Bronchial epithelial cell (primary cell): ENCODE data around the gene CACFD1. TPM values are rescaled to one million over a fixed set of nuclear protein-coding genes. Genes with fewer than 3 reads are reported as not detected.

Experiments
- DNase-seq: peaks from one replicate; pipeline ENCODE4 v3.0.0-alpha.2; 2010; ENCODE audit warnings: low read depth
- FAIRE-seq: peaks from 2 replicates; lab custom pipeline; 2011; peaks lifted over from hg19 to GRCh38; lab: Jason Lieb, UNC
- H3K27me3 ChIP-seq: 2 replicates; pipeline ENCODE4 v1.5.1; 2011; ENCODE audit warnings: low read length; ENCODE audit not compliant: control insufficient read depth, insufficient read depth
- H3K36me3 ChIP-seq: 2 replicates; pipeline ENCODE4 v1.5.1; 2011; ENCODE audit warnings: low read length; ENCODE audit not compliant: control insufficient read depth, insufficient read depth
- H3K4me3 ChIP-seq: 2 replicates; pipeline ENCODE4 v1.5.1; 2011; ENCODE audit warnings: mild to moderate bottlenecking, low read depth, low read length, control low read depth
- total RNA-seq: library from RNA; depleted of rRNA; stranded (reverse); fragments of >200 nt; gene quantifications from 2 replicates; pipeline ENCODE4 v1.2.1, GENCODE V29; 2014
- TF ChIP-seq, protein P1 (sequence below): IDR thresholded peaks from 2 replicates; pipeline ENCODE4 v1.5.1; 2011; ENCODE audit warnings: mild to moderate bottlenecking, moderate library complexity, low read length, control low read depth, inconsistent platforms; ENCODE audit not compliant: insufficient read depth, severe bottlenecking

The CACFD1 gene
- total RNA-seq, 1 donor from 2014 or later, result 5.5 TPM

DNA sequence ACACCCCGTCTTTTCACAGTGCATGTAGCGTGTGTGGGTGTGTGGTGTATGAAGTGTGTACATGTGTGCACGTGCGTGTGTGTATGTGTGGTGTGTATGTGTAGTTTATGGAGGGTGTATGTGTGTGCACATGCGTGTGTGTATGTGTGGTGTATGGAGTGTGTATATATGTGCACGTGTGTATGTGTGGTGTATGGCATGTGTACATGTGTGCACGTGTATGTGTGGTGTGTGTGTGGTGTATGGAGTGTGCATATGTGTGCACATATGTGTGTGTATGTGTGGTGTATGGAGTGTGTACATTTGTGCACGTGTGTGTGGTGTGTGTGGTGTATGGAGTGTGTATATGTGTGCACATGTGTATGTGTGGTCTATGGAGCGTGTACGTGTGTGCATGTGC, 51.8 kb downstream of the CACFD1 start:
- peaks cover 3% of the 10 kb centered on the region for H3K27me3 ChIP-seq
- DNase-seq (no peak), FAIRE-seq (no peak)
- no peaks in the 10 kb centered on the region for H3K36me3 ChIP-seq
- H3K4me3 ChIP-seq, result no peak overlapping the region
- TF ChIP-seq, protein P1, sequence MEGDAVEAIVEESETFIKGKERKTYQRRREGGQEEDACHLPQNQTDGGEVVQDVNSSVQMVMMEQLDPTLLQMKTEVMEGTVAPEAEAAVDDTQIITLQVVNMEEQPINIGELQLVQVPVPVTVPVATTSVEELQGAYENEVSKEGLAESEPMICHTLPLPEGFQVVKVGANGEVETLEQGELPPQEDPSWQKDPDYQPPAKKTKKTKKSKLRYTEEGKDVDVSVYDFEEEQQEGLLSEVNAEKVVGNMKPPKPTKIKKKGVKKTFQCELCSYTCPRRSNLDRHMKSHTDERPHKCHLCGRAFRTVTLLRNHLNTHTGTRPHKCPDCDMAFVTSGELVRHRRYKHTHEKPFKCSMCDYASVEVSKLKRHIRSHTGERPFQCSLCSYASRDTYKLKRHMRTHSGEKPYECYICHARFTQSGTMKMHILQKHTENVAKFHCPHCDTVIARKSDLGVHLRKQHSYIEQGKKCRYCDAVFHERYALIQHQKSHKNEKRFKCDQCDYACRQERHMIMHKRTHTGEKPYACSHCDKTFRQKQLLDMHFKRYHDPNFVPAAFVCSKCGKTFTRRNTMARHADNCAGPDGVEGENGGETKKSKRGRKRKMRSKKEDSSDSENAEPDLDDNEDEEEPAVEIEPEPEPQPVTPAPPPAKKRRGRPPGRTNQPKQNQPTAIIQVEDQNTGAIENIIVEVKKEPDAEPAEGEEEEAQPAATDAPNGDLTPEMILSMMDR, result no peak

DNA sequence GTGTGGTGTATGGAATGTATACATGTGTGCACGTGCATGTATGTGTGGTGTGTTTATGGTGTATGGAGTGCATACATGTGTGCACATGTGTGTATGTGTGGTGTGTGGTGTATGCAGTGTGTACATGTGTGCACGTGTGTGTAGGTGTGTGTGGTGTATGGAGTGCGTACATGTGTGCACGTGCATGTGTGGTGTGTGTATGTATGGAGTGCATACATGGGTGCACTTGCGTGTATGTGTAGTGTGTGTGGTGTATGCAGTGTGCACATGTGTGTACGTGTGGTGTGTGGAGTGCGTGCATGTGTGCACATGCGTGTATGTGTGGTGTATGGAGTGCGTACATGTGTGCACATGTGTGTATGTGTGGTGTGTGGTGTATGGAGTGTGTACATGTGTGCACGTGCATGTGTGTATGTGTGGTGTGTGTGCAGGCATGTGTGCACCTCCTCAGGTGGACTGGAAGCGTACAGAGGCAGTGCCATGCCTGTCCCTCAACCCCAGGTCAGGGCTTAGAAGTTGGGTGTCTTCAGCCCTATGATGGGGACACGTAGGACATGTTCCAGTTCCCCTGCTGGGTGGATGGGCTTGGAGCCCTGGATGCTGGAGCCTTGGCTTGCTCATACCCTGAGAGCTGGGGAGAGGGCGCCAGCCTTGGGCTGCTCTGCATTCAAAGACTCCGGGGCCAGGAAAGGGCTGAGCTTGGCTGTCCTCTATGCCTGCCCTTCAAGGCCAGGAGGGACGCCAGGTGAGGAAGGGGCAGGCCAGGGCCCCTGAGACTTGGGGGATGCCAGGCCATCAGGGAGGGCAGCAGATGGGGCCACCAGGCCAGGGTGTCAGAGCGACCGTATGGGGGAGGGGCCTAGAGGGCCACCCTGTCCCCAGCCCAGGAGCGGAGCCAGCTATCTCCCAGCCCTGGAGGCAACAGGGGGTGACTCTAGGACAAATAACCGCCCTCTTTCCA, 52.8 kb downstream of the CACFD1 start:
- Histone ChIP-seq H3K36me3 (no peaks in the 10 kb centered on the region), H3K4me3 (no peak overlapping the region), H3K27me3 (peaks cover 3% of the 10 kb centered on the region)
- TF ChIP-seq, protein P1, result no peak
- no peak for DNase-seq
- FAIRE-seq, result peak; percentile 99

DNA sequence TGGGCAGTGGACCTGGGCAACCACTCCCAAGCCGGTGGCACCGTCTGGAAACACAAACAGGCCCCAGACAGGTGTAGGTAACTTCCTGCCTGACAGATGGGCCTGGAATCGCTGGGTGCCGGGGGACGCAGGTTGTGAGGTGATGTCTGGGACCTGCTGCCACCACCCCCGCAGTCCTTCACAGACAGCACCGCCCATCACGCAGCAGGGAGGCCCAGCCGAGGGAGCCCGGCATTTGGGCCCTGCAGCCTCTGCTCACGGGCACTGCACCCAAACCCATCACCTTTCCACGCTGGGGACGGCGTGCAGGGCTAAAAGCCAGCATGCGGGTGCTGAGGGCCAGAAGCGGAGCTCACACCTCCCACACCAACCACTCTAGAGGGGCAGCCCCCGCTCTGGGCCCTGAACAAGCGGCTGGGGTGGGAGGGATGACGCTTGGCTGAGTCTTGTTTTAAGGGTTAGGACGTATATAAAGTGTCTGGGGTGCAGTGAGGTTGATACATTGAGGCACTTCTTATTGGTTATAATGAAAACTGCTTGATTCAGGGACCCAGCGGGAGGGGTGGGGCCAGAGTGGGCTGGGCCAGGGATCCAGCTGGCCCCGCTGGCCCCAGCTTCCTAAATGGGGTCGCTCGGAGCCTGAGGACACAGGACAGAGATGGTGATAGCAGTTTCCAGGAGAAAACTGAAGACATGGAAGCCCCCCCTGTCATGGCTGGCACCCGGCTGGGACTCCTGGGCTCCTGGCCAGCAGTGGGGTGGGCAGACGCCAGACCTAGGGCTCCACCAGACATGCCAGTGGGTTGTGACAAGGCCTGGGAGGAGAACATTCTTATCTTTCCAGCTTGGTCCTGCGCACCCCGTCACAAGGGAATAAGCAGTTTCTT, 53.7 kb downstream of the CACFD1 start:
- TF ChIP-seq, protein P1, result no peak
- H3K36me3 ChIP-seq, result no peaks in the 10 kb centered on the region
- H3K27me3 ChIP-seq, result no peaks in the 10 kb centered on the region
- FAIRE-seq, result no peak
- DNase-seq, result no peak
- no peak overlapping the region for H3K4me3 ChIP-seq

DNA sequence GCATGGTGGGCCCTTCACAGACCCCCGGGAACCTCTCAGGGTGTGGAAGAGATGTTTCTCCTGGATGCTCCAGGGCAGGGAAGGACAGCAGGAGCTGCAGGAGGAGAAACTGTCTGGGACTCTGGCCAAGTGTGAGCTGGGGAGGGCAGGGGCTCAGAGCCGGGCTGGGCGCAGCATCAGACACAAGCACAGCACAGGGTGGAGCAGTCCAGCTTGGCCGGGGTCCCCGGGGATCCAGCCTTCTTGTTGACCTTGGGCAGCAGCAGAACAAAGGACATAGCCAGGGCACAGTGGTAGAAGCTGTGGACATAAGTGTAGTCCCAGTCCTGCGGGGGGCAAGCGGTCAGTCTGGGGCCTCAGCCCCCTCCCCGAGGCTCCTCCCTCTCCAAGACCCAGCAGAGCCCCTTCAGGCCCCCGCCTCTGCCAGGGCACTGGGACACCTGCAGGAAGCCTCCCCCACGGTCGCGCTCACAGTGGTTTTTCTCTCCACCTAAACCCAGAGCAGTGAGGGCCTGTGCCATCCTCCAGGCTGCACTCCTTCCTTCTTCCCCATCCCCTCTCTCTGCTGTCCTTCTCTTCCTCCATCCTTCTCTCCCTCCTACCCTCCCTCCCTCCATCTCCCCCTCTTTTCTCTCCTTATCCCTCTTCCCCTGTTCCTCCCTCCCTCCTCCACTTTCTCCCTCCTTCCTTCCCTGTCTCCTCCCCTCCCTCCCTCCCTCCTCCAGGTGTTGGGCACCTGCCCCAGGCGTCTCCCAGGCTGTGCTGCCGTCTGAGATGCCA, 54.9 kb downstream of the CACFD1 start:
- DNase-seq, result no peak
- Histone ChIP-seq H3K36me3 (no peaks in the 10 kb centered on the region), H3K4me3 (no peak overlapping the region), H3K27me3 (no peaks in the 10 kb centered on the region)
- TF ChIP-seq, protein P1, result no peak
- FAIRE-seq, result no peak

DNA sequence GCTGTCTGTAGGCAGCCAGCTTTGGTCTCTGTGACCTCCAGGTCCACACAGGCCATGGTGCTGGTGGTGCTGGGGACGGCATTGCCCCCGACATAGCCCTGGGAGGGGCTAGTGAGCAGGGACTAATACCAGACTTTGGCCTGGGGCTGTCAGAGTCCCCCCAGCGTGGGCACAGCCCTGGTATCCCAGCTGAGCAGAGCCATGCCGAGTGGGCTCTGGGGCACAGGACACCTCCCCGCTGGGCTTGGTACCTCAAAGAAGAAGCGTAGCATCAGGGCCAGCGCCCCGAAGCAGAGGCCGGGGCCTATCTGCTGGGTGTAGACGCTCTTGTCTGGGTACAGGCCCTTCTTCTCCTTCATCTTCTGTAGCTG, 55.4 kb downstream of the CACFD1 start:
- DNase-seq, result no peak
- TF ChIP-seq, protein P1, result no peak
- H3K4me3 ChIP-seq, result no peak overlapping the region
- H3K27me3 ChIP-seq, result no peaks in the 10 kb centered on the region
- no peak for FAIRE-seq
- no peaks in the 10 kb centered on the region for H3K36me3 ChIP-seq
